HTR-8/SVneo (cell line): Measurements from ENCODE around the gene HSCB.
"Not testable (repeated sequence)": the region's sequence is repeated elsewhere in the genome, so short reads cannot be mapped to it uniquely, and the experiment has no call there.

ENCODE experiments used
- DNase-seq: peaks from one replicate; pipeline ENCODE4 v3.0.0; 2011; ENCODE audit warnings: low spot score, mixed read lengths; ENCODE audit not compliant: insufficient read length
- FAIRE-seq: peaks from 2 replicates; lab custom pipeline; 2011; peaks lifted over from hg19 to GRCh38; lab: Jason Lieb, UNC

The HSCB gene

DNA sequence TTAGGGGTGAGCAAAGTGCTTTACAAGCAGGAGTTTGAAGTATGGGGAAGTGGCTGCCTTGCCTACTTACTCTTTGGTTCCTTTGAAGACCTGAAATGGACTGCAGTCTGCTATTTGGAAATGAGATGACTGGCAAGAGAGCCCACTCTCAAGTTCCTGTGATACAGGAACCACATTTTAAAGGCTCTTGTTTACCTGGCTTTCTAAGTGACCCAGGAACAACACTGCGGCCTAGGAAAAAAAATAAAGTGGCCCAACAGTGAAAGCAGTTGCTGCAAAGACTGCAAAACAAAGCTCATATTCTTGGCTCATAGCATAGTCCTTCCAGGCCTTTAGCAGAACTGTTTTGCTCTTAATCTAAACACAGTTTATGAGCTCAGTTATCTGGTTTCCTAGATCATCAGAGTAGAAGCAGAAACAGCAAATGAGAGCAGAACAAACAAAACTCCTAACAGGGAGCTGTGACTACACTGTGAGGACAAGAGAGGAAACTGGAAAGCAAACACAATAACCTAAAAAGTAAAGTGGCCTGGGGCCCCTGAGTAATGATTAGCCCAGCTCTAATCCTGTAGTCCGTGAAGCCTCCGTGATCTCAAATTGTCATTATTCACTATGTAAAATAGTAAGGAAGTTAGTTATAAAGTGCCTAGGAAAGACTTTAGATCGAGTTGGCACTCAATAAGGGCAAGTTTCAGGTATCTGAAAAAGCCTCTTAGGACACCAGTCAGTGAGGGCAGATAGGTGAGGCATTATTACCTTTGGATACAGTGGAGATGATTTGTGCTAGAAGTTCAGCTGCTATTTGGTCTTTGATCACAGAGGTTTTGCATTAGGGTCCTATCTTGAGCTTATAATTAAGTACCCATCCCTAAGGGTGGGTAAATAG, 42.2 kb downstream of the HSCB start:
- DNase-seq = no peak
- FAIRE-seq = no peak

DNA sequence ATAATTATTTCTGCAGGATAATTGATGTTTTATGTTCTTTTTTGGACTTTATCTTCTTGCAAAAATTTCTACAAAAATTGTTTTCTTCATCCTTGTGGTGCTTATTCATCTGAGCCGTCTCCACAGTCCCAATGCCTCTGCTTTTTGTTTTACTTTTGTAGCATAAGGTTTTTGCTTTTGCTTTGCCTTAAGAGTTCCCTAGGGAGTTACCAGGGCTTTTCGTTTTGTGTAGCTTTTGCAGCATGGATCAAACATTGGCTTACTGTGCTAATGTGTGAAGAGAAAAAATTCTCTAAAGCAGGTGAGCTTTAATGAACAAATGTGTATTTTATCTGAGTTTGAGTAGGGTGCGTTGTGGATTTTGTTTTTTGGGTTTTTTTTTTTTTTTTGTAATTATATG, 46.8 kb downstream of the HSCB start:
- DNase-seq (no peak), FAIRE-seq (no peak)

- FAIRE-seq (no peak), DNase-seq (no peak)
Measured at GRCh38 chr22:28791124-28791523, 49.3 kb downstream of the HSCB start.

DNA sequence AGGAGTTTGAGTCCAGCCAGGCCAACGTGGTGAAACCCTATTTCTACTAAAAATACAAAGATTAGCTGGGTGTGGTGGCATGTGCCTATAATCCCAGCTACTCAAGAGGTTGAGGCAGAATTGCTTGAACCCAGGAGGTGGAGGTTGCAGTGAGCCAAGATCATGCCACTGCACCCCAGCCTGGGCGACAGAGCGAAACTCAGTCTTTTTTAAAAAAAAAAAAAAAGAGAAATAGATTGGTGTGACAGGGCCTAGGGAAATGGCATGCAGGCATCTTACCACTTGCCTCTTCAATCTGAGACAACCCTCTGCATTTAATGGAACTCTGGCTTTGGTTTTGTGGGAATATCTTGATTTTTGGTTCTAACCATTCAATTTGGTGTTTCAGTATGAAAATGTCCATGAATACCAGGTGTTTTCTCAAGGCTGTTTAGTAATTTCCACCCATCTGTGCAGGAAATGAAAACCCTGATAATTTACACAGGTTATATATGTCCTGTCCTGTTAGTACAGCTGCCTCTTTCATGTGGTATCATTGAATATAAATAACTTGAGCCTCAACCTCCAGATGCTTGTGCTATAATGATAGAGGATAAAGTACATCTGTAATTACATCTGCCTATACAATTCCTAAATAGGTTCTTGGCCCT, 50.1 kb downstream of the HSCB start:
- DNase-seq = no peak
- FAIRE-seq = no peak

DNA sequence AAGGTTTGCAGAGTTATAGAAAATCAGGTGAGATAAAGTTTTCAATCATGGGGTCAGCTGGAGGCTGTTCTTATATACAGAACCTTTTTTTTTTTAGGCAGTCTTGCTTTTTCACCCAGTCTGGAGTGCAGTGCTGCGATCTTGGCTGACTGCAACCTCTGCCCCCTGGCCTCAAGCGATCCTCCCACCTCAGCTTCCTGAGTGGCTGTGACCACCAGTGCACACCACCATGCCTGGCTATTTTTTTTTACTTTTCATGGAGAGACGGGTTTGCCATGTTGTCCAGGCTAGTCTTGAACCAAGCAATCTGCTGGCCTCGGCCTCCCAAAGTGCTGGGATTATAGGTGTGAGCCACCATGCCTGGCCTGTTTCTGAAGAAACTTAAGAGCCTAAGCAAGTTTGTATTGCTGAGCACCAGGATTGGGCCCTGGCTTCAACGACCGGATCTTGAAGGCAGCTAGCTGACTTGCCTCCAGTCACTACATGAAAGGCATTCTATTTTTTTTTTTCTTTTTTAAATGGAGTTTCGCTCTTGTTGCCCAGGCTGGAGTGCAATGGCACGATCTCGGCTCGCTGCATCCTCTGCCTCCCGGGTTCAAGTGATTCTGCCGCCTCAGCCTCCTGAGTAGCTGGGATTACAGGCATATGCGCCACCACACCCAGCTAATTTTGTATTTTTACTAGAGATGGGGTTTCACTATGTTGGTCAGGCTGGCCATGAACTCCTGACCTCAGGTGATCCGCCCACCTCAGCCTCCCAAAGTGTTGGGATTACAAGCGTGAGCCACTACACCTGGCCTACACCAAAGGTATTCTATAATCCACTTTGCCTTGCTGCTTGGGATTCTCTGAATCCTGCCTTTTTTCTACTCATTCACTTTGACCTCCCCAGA, 50.9 kb downstream of the HSCB start:
- DNase-seq (no peak), FAIRE-seq (no peak)

- FAIRE-seq (no peak), DNase-seq (no peak)
Measured at GRCh38 chr22:28793976-28794584, 52.2 kb downstream of the HSCB start.

GRCh38 chr22:28795071-28795693, 53.3 kb downstream of the HSCB start:
- DNase-seq (no peak), FAIRE-seq (no peak)

DNA sequence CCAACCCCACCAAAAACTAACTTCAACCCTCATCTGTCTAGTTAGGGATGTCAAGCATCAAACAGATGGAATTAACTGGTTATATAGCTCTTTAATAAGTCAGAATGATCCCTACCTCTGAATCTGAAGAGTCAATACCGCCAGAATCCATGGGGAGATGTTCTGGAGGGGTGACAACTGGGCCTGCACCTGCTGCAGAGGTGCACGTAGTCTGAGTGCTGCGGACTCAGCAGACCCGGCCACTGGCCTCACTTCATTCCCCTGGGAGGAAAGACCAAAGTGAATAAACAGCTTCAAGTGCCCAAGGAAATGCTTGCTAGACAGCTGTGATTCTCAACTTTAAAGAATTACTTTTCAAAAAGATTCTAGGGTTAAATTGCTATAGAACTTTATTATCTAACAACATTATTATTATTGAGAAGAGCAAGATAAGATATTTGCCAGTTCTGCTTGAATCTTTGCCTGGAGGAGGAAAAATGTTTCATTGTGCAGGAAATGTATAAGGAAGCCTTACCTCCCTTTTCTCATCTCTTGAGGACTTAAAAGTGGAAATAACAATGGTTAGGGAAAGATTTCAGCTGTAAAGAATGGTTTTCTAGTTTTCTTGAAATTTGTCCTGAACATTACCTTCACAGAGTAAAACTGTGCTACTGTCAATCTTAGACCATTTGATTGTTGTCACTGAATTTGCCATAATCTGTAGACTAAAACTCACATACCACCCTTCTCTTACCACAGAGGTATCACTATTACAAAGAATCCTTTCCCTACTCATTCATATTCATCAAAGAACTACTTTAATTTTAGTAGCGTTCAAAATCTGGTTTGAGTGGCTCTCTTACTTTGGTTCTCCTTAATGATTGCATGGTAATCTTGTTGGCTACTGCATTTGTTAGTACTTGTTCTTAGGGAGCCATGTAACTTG, 54.4 kb downstream of the HSCB start:
- no peak for DNase-seq
- FAIRE-seq = no peak

DNA sequence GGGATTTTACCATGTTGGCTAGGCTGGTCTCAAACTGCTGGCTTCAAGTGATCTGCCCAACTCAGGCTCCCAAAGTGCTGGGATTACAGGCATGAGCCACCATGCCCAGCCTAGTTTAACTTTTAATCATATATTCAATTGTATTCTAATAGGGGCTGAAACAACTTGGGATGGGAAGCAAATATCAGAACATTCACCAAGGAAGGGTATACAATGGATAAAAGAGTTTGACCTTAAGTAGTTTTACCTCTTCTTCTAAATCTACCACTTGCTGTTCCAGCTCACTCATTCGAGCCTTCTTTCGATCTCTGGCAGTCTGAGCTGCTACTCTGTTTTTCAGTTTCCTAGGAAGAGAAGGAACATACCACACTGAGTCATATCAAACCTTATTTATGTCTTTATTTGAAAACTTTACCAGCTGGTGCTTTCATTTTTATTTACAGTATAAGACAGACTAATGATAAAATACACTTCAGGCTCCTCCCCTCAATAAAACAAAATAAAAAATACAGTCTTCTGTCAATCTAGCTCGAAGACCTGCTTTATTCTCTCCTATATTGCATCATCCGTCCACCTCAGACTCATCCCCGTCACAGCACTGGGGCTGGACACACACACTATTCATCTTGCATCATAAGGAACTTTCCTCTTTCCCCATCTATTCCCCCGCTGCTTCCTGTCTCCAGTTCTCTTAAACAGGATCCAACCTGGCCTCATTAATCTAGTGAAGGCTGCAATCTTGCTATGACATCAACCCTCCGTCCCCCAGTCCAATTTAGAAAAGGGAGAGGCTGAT, 57.2 kb downstream of the HSCB start:
- FAIRE-seq = no peak
- peak; percentile 40 for DNase-seq

- FAIRE-seq = no peak
- DNase-seq = peak; percentile 31
Measured at GRCh38 chr22:28799606-28800307, 57.9 kb downstream of the HSCB start.

GRCh38 chr22:28800308-28801041, 58.6 kb downstream of the HSCB start, which contains the start of gene XBP1:
XBP1 (minus strand) TSS chr22:28800569.
- DNase-seq = peak; percentile 92
- FAIRE-seq = peak; percentile 72

GRCh38 chr22:28801845-28802594, 60.2 kb downstream of the HSCB start:
- FAIRE-seq = no peak
- DNase-seq = no peak

DNA sequence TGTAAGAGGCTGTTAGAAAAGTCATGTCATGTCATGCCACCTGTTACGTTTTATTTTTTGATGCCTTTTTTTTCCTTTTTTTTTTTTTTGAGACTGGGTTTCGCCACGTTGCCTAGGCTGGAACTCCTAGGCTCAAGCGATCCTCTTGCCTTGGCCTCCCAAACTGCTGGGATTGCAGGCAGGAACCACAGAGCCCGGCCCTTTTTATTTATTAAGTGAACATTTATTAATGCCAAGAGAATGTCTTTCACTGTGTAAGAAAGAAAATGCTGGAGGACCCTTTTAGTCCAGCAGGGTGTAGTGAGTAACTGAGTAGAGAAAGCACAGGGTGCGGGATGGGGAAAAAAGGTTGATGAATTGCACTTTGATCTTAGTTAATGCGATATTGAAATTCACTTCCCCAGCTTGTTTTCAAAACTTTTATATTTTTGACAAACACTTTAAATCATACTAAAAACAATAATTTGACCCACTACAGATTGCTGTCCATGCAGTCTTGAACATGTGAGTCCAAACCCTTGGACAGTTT, 60.8 kb downstream of the HSCB start:
- FAIRE-seq (no peak), DNase-seq (no peak)

DNA sequence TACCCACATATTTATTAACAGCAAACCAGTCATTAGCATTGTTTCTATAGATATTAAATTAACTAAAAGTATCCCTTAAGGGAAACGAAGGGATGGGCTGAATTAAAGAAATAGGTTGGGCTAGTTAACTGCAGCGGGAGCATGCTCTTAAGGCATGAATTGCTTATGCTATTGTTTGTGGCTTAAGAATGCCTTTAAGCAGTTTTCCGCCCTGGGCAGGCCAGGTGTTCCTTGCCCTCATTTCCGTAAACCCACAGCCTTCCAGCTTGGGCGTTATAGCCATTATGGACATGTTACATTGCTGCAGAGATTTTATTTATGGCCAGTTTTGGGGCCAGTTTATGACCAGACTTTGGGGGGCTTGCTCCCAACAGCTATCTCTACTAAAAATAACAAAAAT, 63.6 kb downstream of the HSCB start:
- DNase-seq, FAIRE-seq: not testable (repeated sequence)
